Endothelial cell of umbilical vein (primary cell): Measurements from ENCODE around the gene SPAG9. TPM values are rescaled to one million over a fixed set of nuclear protein-coding genes. Genes with fewer than 3 reads are reported as not detected.
"Not testable (repeated sequence)": the region's sequence is repeated elsewhere in the genome, so short reads cannot be mapped to it uniquely, and the experiment has no call there.

Source experiments
- BruUV-seq: library from RNA; stranded (reverse); fragments of 400-500 nt; replicated peaks from 2 replicates; lab custom pipeline; 2021; lab: Mats Ljungman, UMichigan
- CTCF ChIA-PET: fragments of 300-600, 350-600 bp; sonication (Branson Sonifier 250); formaldehyde crosslinking; loops from one replicate; lab custom pipeline; 2021; ENCODE audit warnings: antibody characterized with exemption, inconsistent platforms; lab: Charles Lee
- POLR2A ChIA-PET: fragments of 300-600, 350-600 bp; sonication (Branson Sonifier 250); formaldehyde crosslinking; loops from one replicate; lab custom pipeline; 2021; ENCODE audit warnings: antibody characterized with exemption, inconsistent platforms; lab: Charles Lee
- DNase-seq: peaks from one replicate; pipeline ENCODE4 v3.0.0-alpha.2; 2011; ENCODE audit warnings: low read depth, low spot score
- FAIRE-seq: peaks from 2 replicates; lab custom pipeline; 2011; peaks lifted over from hg19 to GRCh38; lab: Jason Lieb, UNC
- H2AFZ ChIP-seq: 2 replicates; pipeline ENCODE4 v1.6.0; 2012; ENCODE audit warnings: low read depth, low read length, control low read depth, inconsistent platforms
- H3K27ac ChIP-seq: 2 replicates; pipeline ENCODE4 v1.5.1; 2011; ENCODE audit warnings: low read depth, mild to moderate bottlenecking, control low read depth, low read length, moderate library complexity; ENCODE audit not compliant: insufficient read depth
- H3K27me3 ChIP-seq, 2 experiments: 2 replicates each; pipeline versions ENCODE4 v1.6.0 to v1.6.1; 2011; ENCODE audit warnings: low read length in 2 of 2, mixed read lengths in 1 of 2; ENCODE audit not compliant: control insufficient read depth in 2 of 2, insufficient read depth in 2 of 2
- H3K36me3 ChIP-seq, 2 experiments: 2 replicates in 1 of 2; 3 replicates in 1 of 2; pipeline ENCODE4 v1.5.1; 2011; ENCODE audit warnings: low read length in 2 of 2, mild to moderate bottlenecking in 1 of 2, moderate library complexity in 1 of 2; ENCODE audit not compliant: control insufficient read depth in 2 of 2, insufficient read depth in 2 of 2; ENCODE audit errors: extremely low read depth in 1 of 2
- H3K4me1 ChIP-seq: 3 replicates; pipeline ENCODE4 v1.5.1; 2011; ENCODE audit warnings: mild to moderate bottlenecking, low read length; ENCODE audit not compliant: control insufficient read depth, insufficient read depth; ENCODE audit errors: extremely low read depth
- H3K4me2 ChIP-seq: 2 replicates; pipeline ENCODE4 v1.6.1; 2011; ENCODE audit warnings: low read length, control low read depth, mixed read lengths; ENCODE audit not compliant: insufficient read depth
- H3K4me3 ChIP-seq, 3 experiments: fragments of 200-600 bp in 1 of 3; sonication (generic), shearing (Covaris generic) in 1 of 3; replicated peaks in 1 of 3; 2 replicates each; pipeline ENCODE4 v1.5.1; 2011 to 2016; ENCODE audit warnings: control low read depth in 3 of 3, low read length in 3 of 3, mild to moderate bottlenecking in 2 of 3, inconsistent platforms in 1 of 3, low read depth in 1 of 3, moderate library complexity in 1 of 3; ENCODE audit not compliant: insufficient read depth in 1 of 3
- H3K79me2 ChIP-seq: 2 replicates; pipeline ENCODE4 v1.6.0; 2012; ENCODE audit warnings: low read length, inconsistent platforms; ENCODE audit not compliant: control insufficient read depth, insufficient read depth
- H3K9ac ChIP-seq: replicated peaks from 2 replicates; pipeline ENCODE3; 2011; ENCODE audit warnings: low read length, control low read depth; ENCODE audit not compliant: insufficient read depth; ENCODE audit errors: extremely low read depth
- H3K9me1 ChIP-seq: replicated peaks from 3 replicates; pipeline ENCODE4 v1.6.0; 2011; ENCODE audit warnings: mild to moderate bottlenecking, low read length; ENCODE audit not compliant: control insufficient read depth, insufficient read depth; ENCODE audit errors: extremely low read depth
- H3K9me3 ChIP-seq: replicated peaks from 2 replicates; pipeline ENCODE4 v1.5.1; 2012; ENCODE audit warnings: low read length, inconsistent platforms; ENCODE audit not compliant: control insufficient read depth, insufficient read depth
- H4K20me1 ChIP-seq: replicated peaks from 2 replicates; pipeline ENCODE3; 2011; ENCODE audit warnings: mild to moderate bottlenecking, low read length; ENCODE audit not compliant: control insufficient read depth, insufficient read depth; ENCODE audit errors: extremely low read depth
- CTCF ChIP-seq, 2 donors: IDR thresholded peaks; 1 replicate in 1 of 2; 2 replicates in 1 of 2; pipeline ENCODE4 v1.5.1; 2011; ENCODE audit warnings: low read length in 2 of 2, mild to moderate bottlenecking in 2 of 2, moderate library complexity in 2 of 2, control low read depth in 1 of 2, inconsistent platforms in 1 of 2, low read depth in 1 of 2; ENCODE audit not compliant: insufficient read depth in 1 of 2; ENCODE audit errors: extremely low read depth in 1 of 2
- EZH2 ChIP-seq: IDR thresholded peaks from 2 replicates; pipeline ENCODE4 v1.6.1; 2012; ENCODE audit warnings: borderline replicate concordance, low read depth, mild to moderate bottlenecking, moderate library complexity, low read length, inconsistent platforms; ENCODE audit not compliant: severe bottlenecking
- FOS ChIP-seq: IDR thresholded peaks from 2 replicates; pipeline ENCODE4 v1.6.1; 2011; ENCODE audit warnings: mild to moderate bottlenecking, low read length, moderate library complexity, borderline replicate concordance; ENCODE audit not compliant: insufficient read depth
- GATA2 ChIP-seq: IDR thresholded peaks from 2 replicates; pipeline ENCODE4 v1.7.0; 2011; ENCODE audit warnings: low read depth, mild to moderate bottlenecking, moderate library complexity, mixed read lengths, low read length; ENCODE audit not compliant: insufficient read length, insufficient read depth
- JUN ChIP-seq: IDR thresholded peaks from 2 replicates; pipeline ENCODE4 v1.6.1; 2011; ENCODE audit warnings: borderline replicate concordance, low read depth; ENCODE audit not compliant: insufficient read length, insufficient read depth
- MAX ChIP-seq: IDR thresholded peaks from 2 replicates; pipeline ENCODE4 v1.6.1; 2011; ENCODE audit not compliant: insufficient read depth, insufficient read length
- MYC ChIP-seq: IDR thresholded peaks from one replicate; pipeline ENCODE4 v1.6.1; 2011; ENCODE audit warnings: mild to moderate bottlenecking, low read depth, low read length
- POLR2A ChIP-seq: IDR thresholded peaks from 2 replicates; pipeline ENCODE4 v1.6.1; 2012; ENCODE audit warnings: low read depth, mild to moderate bottlenecking, control low read depth, low read length
- POLR2AphosphoS5 ChIP-seq: IDR thresholded peaks from 2 replicates; pipeline ENCODE4 v1.6.1; 2012; ENCODE audit warnings: low read depth, mild to moderate bottlenecking, control low read depth, low read length, moderate library complexity; ENCODE audit not compliant: insufficient read depth
- dilution Hi-C: fragments of 300-500 bp; cut with MboI; formaldehyde crosslinking; loops from one replicate; pipeline ENCODE4 v1.15.0; 2019; ENCODE audit warnings: low sequenced_read_pairs; ENCODE audit not compliant: extremely low pct_ligation_motif_present
- intact Hi-C: fragments of 100-400 bp; cut with micrococcal nuclease; formaldehyde crosslinking; loops from one replicate; pipeline ENCODE4 v1.10.0; 2022
- polyA plus RNA-seq, 4 experiments: library from polyadenylated mRNA; depleted of rRNA in 3 of 4; stranded (reverse) in 3 of 4; unstranded in 1 of 4; fragments of >200 nt; gene quantifications; 2 replicates each; pipeline versions ENCODE4 v1.2.1 to v1.2.3, GENCODE V29; 2011 to 2012; ENCODE audit warnings: missing spikeins in 1 of 4
- total RNA-seq: library from RNA; stranded (reverse); gene quantifications from 2 replicates; pipeline ENCODE4 v1.2.3, GENCODE V29; 2021

Gene SPAG9
- total and polyA plus RNA-seq, 2 donors (not counting 3 experiments of a cell fraction or from before 2014, with no cell fraction given): 16.5 to 75.0 TPM

- Histone ChIP-seq H3K9me1 (no peaks in the 10 kb centered on the region), H3K4me3 (no peak overlapping the region), H2AFZ (no peak overlapping the region), H3K27me3 (no peaks in the 10 kb centered on the region), H3K36me3 (no peaks in the 10 kb centered on the region), H3K27ac (no peak overlapping the region), H4K20me1 (peaks cover 5% of the 10 kb centered on the region), H3K4me2 (no peak overlapping the region), H3K79me2 (peaks cover 23% of the 10 kb centered on the region), H3K9ac (no peak overlapping the region), H3K9me3 (no peaks in the 10 kb centered on the region), H3K4me1 (peaks cover 11% of the 10 kb centered on the region)
- intact Hi-C loops (no loop called here), dilution Hi-C loops (no loop called here)
- FAIRE-seq (no peak), DNase-seq (no peak)
- ChIA-PET CTCF (interaction anchor here (1.0 kb wide), 1 partner anchor 65 kb away, joined by 3 read pairs; no protein-coding TSS in a partner anchor), POLR2A (no interaction called here)
- BruUV-seq: no TSS peak
- TF ChIP-seq CTCF (IDR thresholded peaks at IDR 0.05; ENCODE audit: extremely low read depth in 1 of 2, insufficient read depth in 1 of 2, low read depth in 1 of 2, low read length in 2 of 2) (no peak), POLR2A (no peak), FOS (no peak), EZH2 (no peak), JUN (no peak), MAX (no peak), MYC (no peak), POLR2AphosphoS5 (no peak), GATA2 (no peak)
These were observed 29.0 kb downstream of the SPAG9 start for GRCh38 chr17:51091635-51092034.

DNA sequence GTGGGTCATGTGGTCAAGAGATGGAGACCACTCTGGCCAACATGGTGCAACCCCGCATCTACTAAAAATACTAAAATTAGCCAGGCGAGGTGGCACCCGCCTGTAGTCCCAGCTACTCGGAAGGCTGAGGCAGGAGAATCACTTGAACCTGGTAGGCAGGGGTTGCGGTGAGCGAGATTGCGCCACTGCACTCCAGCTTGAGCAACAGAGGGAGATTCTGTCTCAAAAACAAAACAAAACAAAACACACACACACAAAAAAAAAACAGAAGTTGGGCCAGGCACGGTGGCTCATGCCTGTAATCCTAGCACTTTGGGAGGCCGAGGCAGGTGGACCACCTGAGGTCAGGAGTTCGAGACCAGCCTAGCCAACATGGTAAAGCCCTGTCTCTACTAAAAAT, 31.8 kb downstream of the SPAG9 start:
- H3K36me3 ChIP-seq, CTCF ChIA-PET, POLR2A ChIA-PET, H3K9ac ChIP-seq, dilution Hi-C loops, H3K9me1 ChIP-seq, H3K4me3 ChIP-seq, H3K27me3 ChIP-seq, H3K9me3 ChIP-seq, H2AFZ ChIP-seq, DNase-seq, FAIRE-seq, BruUV-seq, H4K20me1 ChIP-seq, H3K4me2 ChIP-seq, H3K27ac ChIP-seq: not testable (repeated sequence)
- peaks cover 22% of the 10 kb centered on the region for H3K79me2 ChIP-seq
- intact Hi-C loops: loop anchor here (5.0 kb wide), 1 partner anchor 33 kb away; the partner anchor contains the start of gene SPAG9
- H3K4me1 ChIP-seq: peaks cover 22% of the 10 kb centered on the region
